ENCODE measurements around the gene CEACAM19. TPM values are rescaled to one million over a fixed set of nuclear protein-coding genes. Genes with fewer than 3 reads are reported as not detected.
"Not testable (repeated sequence)": the region's sequence is repeated elsewhere in the genome, so short reads cannot be mapped to it uniquely, and the experiment has no call there.

CEACAM19 gene
- polyA plus RNA-seq, 2 donors = 5.6 to 7.5 TPM

DNA sequence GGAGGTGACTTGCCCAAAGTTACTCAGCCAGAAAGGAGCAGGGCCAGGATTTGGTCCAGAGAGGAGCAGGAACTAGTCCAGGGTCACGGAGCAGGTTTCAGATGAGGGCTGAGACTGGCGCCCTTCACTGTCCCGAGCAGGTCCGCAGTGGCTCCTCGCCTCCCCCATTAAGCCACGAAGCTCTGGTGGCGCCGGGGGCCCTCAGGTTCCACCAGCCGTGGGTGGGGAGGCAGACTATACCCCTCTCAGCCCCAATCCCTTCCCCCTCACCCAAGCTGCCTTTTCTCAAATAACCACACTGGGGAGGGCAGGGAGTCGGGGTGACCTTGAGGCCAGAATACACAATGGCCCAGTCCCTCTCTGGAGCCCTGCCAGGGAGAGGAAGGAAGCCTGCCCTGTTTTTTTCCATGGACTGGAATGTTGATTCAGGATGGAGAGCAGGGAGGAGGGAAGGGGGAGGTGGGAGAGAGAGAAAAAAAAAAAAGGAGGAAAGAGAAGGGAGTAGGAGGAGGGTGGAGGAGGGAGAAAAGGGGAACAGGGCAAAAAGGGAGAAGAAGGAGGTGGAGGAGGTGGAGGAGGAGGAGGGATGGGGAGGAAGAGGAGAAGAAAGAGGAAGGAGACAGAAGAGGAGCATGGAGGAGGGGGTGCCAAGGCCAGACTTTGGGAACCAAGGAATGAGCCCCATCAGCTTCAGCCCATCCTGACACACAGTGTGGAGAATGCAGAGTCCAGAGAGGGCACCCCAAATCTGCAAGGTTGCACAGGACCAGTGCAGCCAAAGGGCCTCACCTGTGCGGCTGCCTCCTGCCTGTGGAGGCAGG lies 47.4 kb downstream of the CEACAM19 start:
- Histone ChIP-seq H3K36me3 (ENCODE audit: control insufficient read depth in 2 of 2, insufficient read depth in 2 of 2, low read length in 1 of 2) (no peaks in the 10 kb centered on the region), H3K4me1 (ENCODE audit: control insufficient read depth in 2 of 2, insufficient read depth in 2 of 2, low read length in 1 of 2) (peaks cover 6 to 8% of the 10 kb centered on the region in 2 donors), H3K27me3 (ENCODE audit: control insufficient read depth in 1 of 2, insufficient read depth in 2 of 2, low read length in 2 of 2) (no peaks in the 10 kb centered on the region), H3K27ac (ENCODE audit: low read depth in 2 of 2, low read length in 1 of 2) (peak overlapping the region; percentile 26 to 28), H3K4me3 (ENCODE audit: low read depth in 1 of 2, low read length in 2 of 2) (no peak overlapping the region), H3K9me3 (ENCODE audit: control insufficient read depth in 2 of 2, insufficient read depth in 1 of 2, low read depth in 1 of 2, low read length in 1 of 2) (peaks cover 0 to 5% of the 10 kb centered on the region in 2 donors)
- 21 to 30% methylated on average over 11 of the region's 11 CpGs for WGBS, 2 donors

DNA sequence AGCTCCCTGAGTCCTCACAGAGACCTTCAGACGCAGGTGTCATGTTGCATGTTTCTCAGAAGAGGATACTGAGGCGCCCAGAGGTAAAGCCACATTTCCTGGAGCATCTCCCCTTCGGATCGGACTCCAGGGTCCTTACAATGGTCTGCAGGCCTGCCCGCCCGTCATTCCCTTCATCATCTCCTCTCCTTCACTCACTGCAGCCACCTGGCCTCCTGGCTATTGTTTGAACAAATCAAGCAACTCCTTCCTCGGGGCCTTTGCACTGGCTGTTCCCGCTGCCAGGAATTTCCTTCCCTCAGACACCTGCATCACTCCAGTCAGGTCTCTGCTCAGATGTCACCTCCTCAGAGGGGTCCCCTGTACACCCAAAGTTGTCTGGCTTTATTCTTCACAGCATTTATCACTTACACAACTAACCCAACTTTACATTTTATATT lies 48.0 kb downstream of the CEACAM19 start:
- H3K27ac ChIP-seq (ENCODE audit: low read depth in 2 of 2, low read length in 1 of 2) = no peak overlapping the region
- no peaks in the 10 kb centered on the region for H3K27me3 ChIP-seq (ENCODE audit: control insufficient read depth in 1 of 2, insufficient read depth in 2 of 2, low read length in 2 of 2)
- peaks cover 6 to 11% of the 10 kb centered on the region in 2 donors for H3K4me1 ChIP-seq (ENCODE audit: control insufficient read depth in 2 of 2, insufficient read depth in 2 of 2, low read length in 1 of 2)
- H3K9me3 ChIP-seq (ENCODE audit: control insufficient read depth in 2 of 2, insufficient read depth in 1 of 2, low read depth in 1 of 2, low read length in 1 of 2) = peaks cover 0 to 5% of the 10 kb centered on the region in 2 donors
- no peaks in the 10 kb centered on the region for H3K36me3 ChIP-seq (ENCODE audit: control insufficient read depth in 2 of 2, insufficient read depth in 2 of 2, low read length in 1 of 2)
- H3K4me3 ChIP-seq (ENCODE audit: low read depth in 1 of 2, low read length in 2 of 2) = no peak overlapping the region
- WGBS, 2 donors = 69 to 77% methylated on average over 8 of the region's 8 CpGs

DNA sequence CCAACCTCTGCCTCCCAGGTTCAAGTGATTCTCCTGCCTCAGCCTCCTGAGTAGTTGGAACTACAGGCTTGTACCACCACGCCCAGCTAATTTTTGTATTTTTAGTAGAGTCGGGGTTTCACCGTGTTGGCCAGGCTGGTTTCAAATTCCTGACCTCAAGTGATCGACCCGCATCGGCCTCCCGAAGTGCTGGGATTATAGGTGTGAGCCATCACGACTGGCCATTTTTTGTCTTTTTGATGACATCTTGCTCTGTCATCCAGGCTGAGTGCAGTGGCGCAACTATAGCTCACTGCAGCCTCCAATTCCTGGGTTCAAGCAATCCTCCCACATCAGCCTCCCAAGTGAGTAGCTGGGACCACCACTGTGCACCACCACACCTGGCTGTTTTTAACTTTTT lies 49.1 kb downstream of the CEACAM19 start:
- not testable (repeated sequence) for H3K9me3 ChIP-seq (ENCODE audit: control insufficient read depth in 2 of 2, insufficient read depth in 1 of 2, low read depth in 1 of 2, low read length in 1 of 2); H3K4me3 ChIP-seq (ENCODE audit: low read depth in 1 of 2, low read length in 2 of 2); H3K27me3 ChIP-seq (ENCODE audit: control insufficient read depth in 1 of 2, insufficient read depth in 2 of 2, low read length in 2 of 2); H3K36me3 ChIP-seq (ENCODE audit: control insufficient read depth in 2 of 2, insufficient read depth in 2 of 2, low read length in 1 of 2); H3K27ac ChIP-seq (ENCODE audit: low read depth in 2 of 2, low read length in 1 of 2)
- WGBS, 2 donors = 92% methylated on average over 9 of the region's 9 CpGs
- peaks cover 6 to 14% of the 10 kb centered on the region in 2 donors for H3K4me1 ChIP-seq (ENCODE audit: control insufficient read depth in 2 of 2, insufficient read depth in 2 of 2, low read length in 1 of 2)

DNA sequence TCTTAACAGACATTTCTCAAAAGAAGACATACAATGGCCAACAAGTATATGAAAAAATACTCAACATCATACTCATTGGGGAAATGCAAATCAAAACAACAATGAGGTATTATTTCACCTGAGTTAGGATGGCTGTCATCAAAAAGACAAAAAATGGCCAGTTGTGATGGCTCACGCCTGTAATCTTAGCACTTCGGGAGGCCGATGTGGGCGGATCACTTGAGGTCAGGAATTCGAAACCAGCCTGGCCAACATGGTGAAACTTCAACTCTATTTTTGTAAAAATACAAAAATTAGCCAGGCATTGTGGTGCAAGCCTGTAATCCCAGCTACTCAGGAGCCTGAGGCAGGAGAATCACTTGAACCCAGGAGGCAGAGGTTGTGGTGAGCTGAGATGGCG lies 49.7 kb downstream of the CEACAM19 start:
- H3K4me1 ChIP-seq (ENCODE audit: control insufficient read depth in 2 of 2, insufficient read depth in 2 of 2, low read length in 1 of 2) = peaks cover 6 to 18% of the 10 kb centered on the region in 2 donors

DNA sequence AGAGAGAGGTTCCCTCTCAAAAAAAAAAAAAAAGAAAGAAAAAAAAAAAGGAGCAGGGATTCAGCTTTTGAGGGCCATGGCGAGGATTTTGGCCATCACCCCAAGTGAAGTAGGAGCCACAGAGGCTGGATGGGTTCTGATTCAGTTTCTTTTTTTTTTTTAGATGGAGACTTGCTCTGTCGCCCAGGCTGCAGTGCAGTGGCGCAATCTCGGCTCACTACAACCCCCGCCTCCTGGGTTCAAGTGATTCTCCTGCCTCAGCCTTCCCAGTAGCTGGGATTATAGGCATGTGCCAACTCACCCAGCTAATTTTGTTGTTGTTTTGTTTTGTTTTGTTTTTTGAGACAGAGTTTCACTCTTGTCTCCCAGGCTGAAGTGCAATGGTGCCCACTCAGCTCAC lies 50.1 kb downstream of the CEACAM19 start:
- H3K27ac ChIP-seq (ENCODE audit: low read depth in 2 of 2, low read length in 1 of 2); H3K27me3 ChIP-seq (ENCODE audit: control insufficient read depth in 1 of 2, insufficient read depth in 2 of 2, low read length in 2 of 2); H3K4me3 ChIP-seq (ENCODE audit: low read depth in 1 of 2, low read length in 2 of 2); H3K36me3 ChIP-seq (ENCODE audit: control insufficient read depth in 2 of 2, insufficient read depth in 2 of 2, low read length in 1 of 2); H3K9me3 ChIP-seq (ENCODE audit: control insufficient read depth in 2 of 2, insufficient read depth in 1 of 2, low read depth in 1 of 2, low read length in 1 of 2): not testable (repeated sequence)
- peaks cover 6 to 18% of the 10 kb centered on the region in 2 donors for H3K4me1 ChIP-seq (ENCODE audit: control insufficient read depth in 2 of 2, insufficient read depth in 2 of 2, low read length in 1 of 2)
- WGBS, 2 donors = 85 to 87% methylated on average over 5 of the region's 5 CpGs

More for the DNA sequence above, 49.7 kb downstream of the CEACAM19 start:
- no peak overlapping the region for H3K4me3 ChIP-seq (ENCODE audit: low read depth in 1 of 2, low read length in 2 of 2)
- H3K9me3 ChIP-seq (ENCODE audit: control insufficient read depth in 2 of 2, insufficient read depth in 1 of 2, low read depth in 1 of 2, low read length in 1 of 2) = no peaks in the 10 kb centered on the region
- no peaks in the 10 kb centered on the region for H3K36me3 ChIP-seq (ENCODE audit: control insufficient read depth in 2 of 2, insufficient read depth in 2 of 2, low read length in 1 of 2)
- 78 to 84% methylated on average over 6 of the region's 6 CpGs for WGBS, 2 donors
- H3K27ac ChIP-seq (ENCODE audit: low read depth in 2 of 2, low read length in 1 of 2) = no peak overlapping the region
- no peaks in the 10 kb centered on the region for H3K27me3 ChIP-seq (ENCODE audit: control insufficient read depth in 1 of 2, insufficient read depth in 2 of 2, low read length in 2 of 2)

DNA sequence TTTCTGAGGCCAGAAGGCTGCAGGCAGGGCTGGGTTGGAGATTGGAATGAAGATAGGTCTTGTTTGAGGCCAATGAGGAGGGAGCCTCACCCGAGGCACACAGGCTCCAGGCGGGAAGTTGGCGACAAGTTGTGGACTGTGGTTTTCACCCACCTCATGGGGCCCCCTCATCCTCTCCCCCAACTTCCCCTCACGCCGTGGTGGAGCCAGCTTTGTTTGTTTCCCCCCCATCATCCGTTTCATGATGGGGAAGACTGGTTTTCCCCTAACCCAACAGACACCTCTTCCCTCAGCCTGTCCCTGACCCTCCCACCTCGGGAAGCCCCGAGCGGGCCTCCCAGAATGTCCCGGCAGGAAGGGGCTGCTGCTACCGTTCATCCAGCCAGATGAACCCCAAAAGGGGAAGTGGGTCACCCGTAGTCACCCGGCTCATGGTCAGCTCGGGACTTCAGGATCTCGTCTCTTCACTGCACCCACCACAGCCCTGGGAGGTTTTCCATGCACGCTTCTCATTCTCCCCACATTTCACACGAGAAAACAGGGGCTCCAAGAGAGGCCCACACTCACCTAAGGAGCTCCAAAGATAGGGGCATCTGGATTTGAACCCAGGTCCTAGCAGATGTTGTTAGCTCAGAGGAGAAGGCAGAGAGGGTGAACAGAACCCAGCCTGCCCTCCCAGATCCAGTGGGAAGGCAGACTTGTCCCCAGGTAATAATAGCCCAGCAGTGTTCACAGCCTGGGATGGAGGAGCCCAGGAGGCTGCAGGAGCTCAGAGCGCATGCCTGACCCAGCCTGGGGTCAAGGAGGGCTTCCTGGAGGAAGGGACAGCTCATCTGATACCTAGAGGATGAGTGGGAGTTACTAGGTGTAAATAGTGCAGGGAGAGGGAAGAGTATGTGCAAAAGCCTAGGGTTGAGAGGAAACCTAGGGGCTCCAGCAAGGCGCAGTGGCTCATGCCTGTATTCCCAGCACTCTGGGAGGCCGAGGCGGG lies 51.1 kb downstream of the CEACAM19 start:
- no peaks in the 10 kb centered on the region for H3K36me3 ChIP-seq (ENCODE audit: control insufficient read depth in 2 of 2, insufficient read depth in 2 of 2, low read length in 1 of 2)
- peaks cover 8 to 18% of the 10 kb centered on the region in 2 donors for H3K4me1 ChIP-seq (ENCODE audit: control insufficient read depth in 2 of 2, insufficient read depth in 2 of 2, low read length in 1 of 2)
- 45 to 53% methylated on average over 21 of the region's 21 CpGs for WGBS, 2 donors
- no peak overlapping the region for H3K4me3 ChIP-seq (ENCODE audit: low read depth in 1 of 2, low read length in 2 of 2)
- H3K27me3 ChIP-seq (ENCODE audit: control insufficient read depth in 1 of 2, insufficient read depth in 2 of 2, low read length in 2 of 2) = no peaks in the 10 kb centered on the region
- no peaks in the 10 kb centered on the region for H3K9me3 ChIP-seq (ENCODE audit: control insufficient read depth in 2 of 2, insufficient read depth in 1 of 2, low read depth in 1 of 2, low read length in 1 of 2)
- peak overlapping the region in 1 of 2 donors; percentile 35 for H3K27ac ChIP-seq (ENCODE audit: low read depth in 2 of 2, low read length in 1 of 2)

DNA sequence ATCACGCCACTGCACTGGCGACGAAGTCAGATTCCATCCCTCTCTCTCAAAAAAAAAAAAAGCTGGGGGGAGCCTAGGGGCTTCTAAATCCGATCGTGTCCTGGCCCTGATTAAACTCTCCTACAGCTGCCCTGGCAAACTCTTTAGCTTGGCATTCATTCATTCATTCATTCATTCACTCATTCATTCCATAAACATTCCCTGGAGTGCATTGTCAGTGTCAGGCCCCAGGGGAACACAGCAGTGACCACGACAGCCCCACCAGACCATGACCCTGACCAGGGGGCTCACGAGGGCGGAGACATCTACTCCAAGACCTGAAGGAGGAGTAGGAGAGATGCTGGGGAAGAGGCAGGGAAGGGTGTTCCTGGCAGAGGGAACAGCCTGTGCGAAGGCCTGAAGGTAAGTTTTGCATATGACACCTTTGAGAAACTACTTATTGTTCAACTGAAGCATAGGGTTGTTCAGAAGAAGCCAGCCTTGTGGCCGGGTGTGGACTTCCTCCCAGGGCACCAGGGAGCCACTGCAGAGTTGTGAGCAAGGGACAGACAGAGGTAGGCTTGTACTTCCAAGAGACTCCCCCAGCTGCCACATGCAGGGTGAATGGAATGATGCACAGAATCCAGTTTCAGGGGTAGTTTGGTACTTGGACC lies 52.1 kb downstream of the CEACAM19 start:
- WGBS, 2 donors = 40 to 46% methylated on average over 10 of the region's 10 CpGs
- peaks cover 4 to 16% of the 10 kb centered on the region in 2 donors for H3K4me1 ChIP-seq (ENCODE audit: control insufficient read depth in 2 of 2, insufficient read depth in 2 of 2, low read length in 1 of 2)
- H3K36me3 ChIP-seq (ENCODE audit: control insufficient read depth in 2 of 2, insufficient read depth in 2 of 2, low read length in 1 of 2) = no peaks in the 10 kb centered on the region
- peak overlapping the region in 1 of 2 donors; percentile 18 for H3K4me3 ChIP-seq (ENCODE audit: low read depth in 1 of 2, low read length in 2 of 2)
- no peaks in the 10 kb centered on the region for H3K9me3 ChIP-seq (ENCODE audit: control insufficient read depth in 2 of 2, insufficient read depth in 1 of 2, low read depth in 1 of 2, low read length in 1 of 2)
- no peaks in the 10 kb centered on the region for H3K27me3 ChIP-seq (ENCODE audit: control insufficient read depth in 1 of 2, insufficient read depth in 2 of 2, low read length in 2 of 2)
- peak overlapping the region; percentile 21 to 52 for H3K27ac ChIP-seq (ENCODE audit: low read depth in 2 of 2, low read length in 1 of 2)

DNA sequence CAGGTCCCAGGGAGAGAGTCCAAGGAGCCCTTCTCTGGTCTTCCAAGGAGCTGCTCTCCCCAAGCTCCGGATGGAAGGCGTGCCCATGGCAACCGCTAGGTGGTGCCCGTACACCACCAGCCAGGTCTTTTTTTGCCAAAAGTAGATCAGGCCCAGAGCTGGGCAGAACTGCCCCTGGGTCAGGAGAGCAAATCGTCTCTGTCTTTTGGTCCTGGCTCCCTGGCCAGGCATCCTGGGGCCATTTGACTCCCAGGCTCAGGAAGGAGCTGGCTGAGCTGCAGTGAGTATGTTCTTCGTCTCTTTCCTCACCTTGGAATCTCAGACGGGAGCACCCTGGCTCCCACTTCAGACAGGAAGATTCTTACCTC lies 52.7 kb downstream of the CEACAM19 start:
- WGBS, 2 donors = 11 to 12% methylated on average over 7 of the region's 7 CpGs
- Histone ChIP-seq H3K4me1 (ENCODE audit: control insufficient read depth in 2 of 2, insufficient read depth in 2 of 2, low read length in 1 of 2) (peaks cover 4 to 13% of the 10 kb centered on the region in 2 donors), H3K27ac (ENCODE audit: low read depth in 2 of 2, low read length in 1 of 2) (peak overlapping the region; percentile 8 to 79), H3K4me3 (ENCODE audit: low read depth in 1 of 2, low read length in 2 of 2) (peak overlapping the region in 1 of 2 donors; percentile 18), H3K36me3 (ENCODE audit: control insufficient read depth in 2 of 2, insufficient read depth in 2 of 2, low read length in 1 of 2) (no peaks in the 10 kb centered on the region), H3K9me3 (ENCODE audit: control insufficient read depth in 2 of 2, insufficient read depth in 1 of 2, low read depth in 1 of 2, low read length in 1 of 2) (no peaks in the 10 kb centered on the region), H3K27me3 (ENCODE audit: control insufficient read depth in 1 of 2, insufficient read depth in 2 of 2, low read length in 2 of 2) (no peaks in the 10 kb centered on the region)

DNA sequence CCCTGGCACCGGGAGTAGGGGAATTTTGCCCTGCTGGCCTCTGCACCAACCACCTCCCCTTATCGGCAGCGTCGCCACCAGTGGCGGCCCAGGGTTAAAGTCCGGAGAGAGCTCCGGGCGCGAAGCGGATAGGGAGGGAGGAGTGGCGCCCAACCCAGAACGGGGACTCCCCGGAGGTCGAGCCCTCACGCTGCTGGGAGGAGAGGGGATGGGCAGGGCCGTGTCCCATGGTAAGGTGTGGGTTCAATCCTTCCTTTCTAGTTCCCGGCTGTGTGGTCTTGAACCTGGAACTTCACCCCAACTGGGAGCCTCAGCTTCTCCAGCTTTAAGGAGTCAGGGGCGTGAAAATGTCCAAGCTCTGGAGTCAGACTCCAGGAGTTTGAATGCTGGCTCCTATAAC lies 54.0 kb downstream of the CEACAM19 start:
- Histone ChIP-seq H3K27ac (ENCODE audit: low read depth in 2 of 2, low read length in 1 of 2) (peak overlapping the region; percentile 24 to 44), H3K9me3 (ENCODE audit: control insufficient read depth in 2 of 2, insufficient read depth in 1 of 2, low read depth in 1 of 2, low read length in 1 of 2) (no peaks in the 10 kb centered on the region), H3K4me3 (ENCODE audit: low read depth in 1 of 2, low read length in 2 of 2) (peak overlapping the region in 1 of 2 donors; percentile 0), H3K36me3 (ENCODE audit: control insufficient read depth in 2 of 2, insufficient read depth in 2 of 2, low read length in 1 of 2) (no peaks in the 10 kb centered on the region), H3K4me1 (ENCODE audit: control insufficient read depth in 2 of 2, insufficient read depth in 2 of 2, low read length in 1 of 2) (peaks cover 2 to 10% of the 10 kb centered on the region in 2 donors), H3K27me3 (ENCODE audit: control insufficient read depth in 1 of 2, insufficient read depth in 2 of 2, low read length in 2 of 2) (no peaks in the 10 kb centered on the region)
- 19 to 20% methylated on average over 18 of the region's 18 CpGs for WGBS, 2 donors
